Fibroblast of skin of back (primary cell): ENCODE data around the gene FRMD4A.
"Not testable (repeated sequence)": the region's sequence is repeated elsewhere in the genome, so short reads cannot be mapped to it uniquely, and the experiment has no call there.

Source experiments
- DNase-seq: peaks from one replicate; pipeline ENCODE4 v3.0.0-alpha.2; 2013

The FRMD4A gene

GRCh38 chr10:14093730-14094484, 236.8 kb downstream of the FRMD4A start:
- DNase-seq: peak; percentile 65

- no peak for DNase-seq
These were observed 237.9 kb downstream of the FRMD4A start for GRCh38 chr10:14092799-14093198.

- no peak for DNase-seq
These were observed 241.0 kb downstream of the FRMD4A start for GRCh38 chr10:14089556-14090292.

DNA sequence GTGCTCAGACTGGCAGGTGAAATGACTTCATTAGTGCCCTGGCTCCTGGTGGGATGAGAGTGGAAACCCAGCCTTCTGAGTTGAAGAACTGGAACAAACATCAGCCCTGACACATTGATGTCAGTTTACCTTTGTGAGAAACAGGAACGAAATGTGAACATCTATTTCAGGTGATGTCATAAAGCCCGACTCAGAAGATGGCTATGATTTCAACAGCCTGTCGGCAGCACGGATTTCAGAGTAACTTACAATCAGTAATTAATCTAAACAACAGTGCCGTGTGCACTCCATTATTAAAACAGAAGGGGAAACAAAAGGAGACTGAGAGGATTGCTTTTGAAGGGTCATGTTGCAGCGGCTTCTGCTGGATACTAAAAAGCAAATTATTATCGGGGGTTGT, 243.2 kb downstream of the FRMD4A start:
- DNase-seq: no peak

DNA sequence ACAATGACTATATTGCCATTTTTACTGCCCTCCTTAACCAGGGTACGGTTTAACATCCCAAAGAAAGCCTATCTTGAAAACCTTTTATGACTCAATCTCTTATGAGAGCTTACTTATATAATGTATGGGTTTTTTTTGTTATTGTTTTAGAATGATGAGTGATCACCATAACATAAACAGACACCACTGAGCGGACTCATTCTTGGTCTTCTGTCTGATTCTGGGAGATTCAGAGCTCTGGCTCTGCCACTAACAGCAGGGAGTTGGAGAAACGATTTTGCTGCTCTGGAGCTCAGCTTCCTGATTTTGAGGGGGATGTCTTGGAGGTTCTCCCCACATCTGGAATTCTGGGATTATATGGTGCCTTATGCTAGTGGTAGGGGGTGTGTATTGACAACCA, 244.1 kb downstream of the FRMD4A start:
- peak; percentile 88 for DNase-seq

DNA sequence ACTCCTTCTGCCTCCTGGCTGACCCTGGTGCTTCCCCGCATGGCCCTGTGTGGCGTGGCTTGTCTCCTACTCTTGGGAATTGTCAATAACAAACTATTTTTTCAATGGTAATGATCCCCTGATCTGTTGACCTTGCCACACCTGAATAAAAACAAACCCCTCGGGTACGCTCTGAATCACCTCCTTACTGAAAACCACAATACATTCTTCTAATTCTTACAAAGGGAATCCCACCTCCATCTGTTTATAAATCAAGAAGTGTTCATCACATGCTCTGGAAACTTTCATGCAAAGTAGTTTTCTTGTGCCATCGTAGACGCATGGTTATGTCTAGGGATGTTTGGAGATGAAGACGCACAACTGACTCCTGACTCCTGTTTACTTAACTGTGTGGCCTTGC, 245.8 kb downstream of the FRMD4A start:
- peak; percentile 28 for DNase-seq

DNA sequence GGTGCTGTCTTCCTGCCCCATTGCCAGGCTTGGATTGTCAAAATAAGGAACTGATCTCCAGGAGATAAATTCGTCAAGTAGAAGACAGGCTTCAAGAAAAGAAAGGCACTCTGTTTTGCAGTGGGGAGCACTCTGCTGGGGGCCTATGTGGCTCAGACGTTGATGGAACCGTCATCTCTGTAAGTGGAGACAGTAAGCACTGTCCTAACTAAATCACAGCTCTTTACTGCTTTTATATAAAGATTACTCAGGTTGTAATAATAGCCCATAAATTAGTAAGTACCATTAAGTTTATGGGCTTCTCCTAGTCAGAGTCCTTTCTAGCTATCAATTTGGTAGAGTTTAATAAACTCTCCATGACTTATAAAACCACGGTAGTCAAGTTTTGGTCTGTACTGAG, 249.9 kb downstream of the FRMD4A start:
- DNase-seq: no peak

- no peak for DNase-seq
These were observed 253.3 kb downstream of the FRMD4A start for GRCh38 chr10:14077430-14077829.

- DNase-seq: peak; percentile 100
These were observed 256.5 kb downstream of the FRMD4A start for GRCh38 chr10:14074062-14074884.

DNA sequence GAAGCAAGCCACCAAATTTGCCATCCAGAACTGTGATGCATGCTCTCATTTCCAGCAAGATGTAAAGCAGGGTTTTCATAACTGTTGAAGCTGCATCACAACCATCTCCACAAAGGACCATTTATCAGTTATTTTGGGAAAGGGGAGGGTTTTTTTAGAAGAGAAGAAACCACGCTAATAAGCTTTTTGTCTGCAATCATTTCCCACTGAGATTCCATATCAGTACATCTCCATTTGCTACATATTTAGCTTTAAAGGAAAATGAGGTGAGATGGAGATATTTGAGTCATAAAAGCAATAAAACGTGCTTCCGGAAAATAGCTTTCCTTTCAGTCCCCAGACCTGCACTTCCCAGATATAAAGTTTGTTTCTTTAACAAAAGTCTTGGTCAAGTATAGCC, 258.2 kb downstream of the FRMD4A start:
- peak; percentile 21 for DNase-seq

GRCh38 chr10:14071956-14072355, 258.8 kb downstream of the FRMD4A start:
- no peak for DNase-seq

GRCh38 chr10:14068601-14069250, 262.0 kb downstream of the FRMD4A start:
- no peak for DNase-seq

- DNase-seq: not testable (repeated sequence)
These were observed 263.1 kb downstream of the FRMD4A start for GRCh38 chr10:14067638-14068037.

GRCh38 chr10:14066106-14066505, 264.6 kb downstream of the FRMD4A start:
- DNase-seq: no peak

- peak; percentile 97 for DNase-seq
These were observed 267.0 kb downstream of the FRMD4A start for GRCh38 chr10:14063531-14064285.

DNA sequence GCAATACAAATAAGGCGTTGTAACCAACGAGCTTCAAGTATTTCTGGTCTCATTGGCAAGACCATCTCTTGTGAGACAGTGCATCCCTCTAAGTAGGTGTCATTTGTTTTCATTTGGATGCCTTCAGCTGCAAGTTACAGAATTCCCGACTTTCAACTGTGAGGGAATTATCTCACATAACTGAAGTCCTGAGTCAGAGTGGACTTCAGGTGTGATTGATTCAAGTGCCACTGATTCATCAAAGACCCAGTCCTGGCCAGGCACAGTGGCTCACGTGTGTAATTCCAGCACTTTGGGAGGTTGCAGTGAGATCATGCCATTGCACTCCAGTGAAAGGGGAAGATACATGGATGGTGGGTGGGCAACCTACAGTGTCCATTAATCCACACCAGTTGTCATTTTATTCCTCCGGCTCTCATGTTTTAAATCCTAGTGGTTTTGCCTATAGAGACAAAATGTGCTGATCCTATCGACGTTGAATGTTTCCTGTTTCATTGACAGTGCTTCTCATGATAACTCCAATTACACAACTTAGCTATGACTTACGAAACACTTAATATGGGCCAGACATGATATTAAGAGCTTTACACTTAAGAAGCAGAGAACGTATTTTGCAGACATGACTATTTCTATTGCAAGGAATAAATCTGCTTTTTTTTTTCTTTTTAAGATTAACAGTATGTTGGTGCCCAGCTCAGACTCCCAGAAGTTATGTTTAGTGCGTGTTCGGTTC, 268.0 kb downstream of the FRMD4A start:
- peak; percentile 72 for DNase-seq

- peak; percentile 67 for DNase-seq
These were observed 270.2 kb downstream of the FRMD4A start for GRCh38 chr10:14060320-14061070.

DNA sequence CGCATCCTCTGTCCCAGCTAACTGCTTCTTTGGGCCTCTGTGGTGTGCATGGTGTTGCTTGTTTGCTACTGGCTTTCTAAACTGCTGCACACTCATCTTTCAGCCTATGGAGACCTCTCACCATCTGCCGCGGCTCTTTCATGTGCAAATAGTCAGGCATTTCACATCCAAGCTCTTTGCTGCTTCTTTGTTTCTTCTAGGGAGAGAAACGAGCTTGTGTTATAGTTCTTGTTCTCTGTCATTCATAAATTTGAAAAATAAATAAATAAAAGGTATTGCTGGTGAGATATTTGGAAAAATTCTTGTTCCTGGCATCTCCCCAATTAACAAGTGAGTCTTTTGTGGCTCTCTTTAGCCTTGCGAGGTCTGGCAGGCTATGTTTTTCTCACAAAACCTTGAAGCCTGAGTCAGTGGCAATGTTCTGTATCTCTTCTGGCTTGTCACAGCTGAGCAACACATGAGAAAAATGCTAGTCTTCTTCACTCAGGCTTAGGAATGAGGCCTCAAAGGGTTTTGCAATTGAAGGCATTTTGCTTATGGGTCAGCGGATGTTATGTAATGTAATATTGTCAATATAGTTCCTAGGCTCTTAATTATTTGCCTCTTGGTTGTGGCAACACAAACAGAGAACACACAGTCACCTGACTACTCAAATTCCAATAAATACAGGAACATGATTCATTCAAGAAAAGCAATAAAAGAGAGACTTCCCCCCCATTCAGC, 274.0 kb downstream of the FRMD4A start:
- peak; percentile 94 for DNase-seq

- no peak for DNase-seq
These were observed 277.8 kb downstream of the FRMD4A start for GRCh38 chr10:14052931-14053330.

GRCh38 chr10:14050598-14050997, 280.1 kb downstream of the FRMD4A start:
- DNase-seq: no peak
